ENCODE data around the gene SPCS1. TPM values are rescaled to one million over a fixed set of nuclear protein-coding genes. Genes with fewer than 3 reads are reported as not detected.

The SPCS1 gene
- total RNA-seq = 100 to 1,000 TPM in 3 of 7 donors, 10 to 100 TPM in 4; 56.5 to 154 (median 80.3) TPM
- 100 to 1,000 TPM in 2 of 3 donors, 10 to 100 TPM in 1; 92.4 to 125 (median 122) TPM for polyA plus RNA-seq
- long read RNA-seq, donor 1, full-length matches to known transcripts = 75 of 87 reads
- long read RNA-seq, donor 1, partial matches to known transcripts = 12 of 87 reads
- long read RNA-seq, donor 1, other reads (novel, unspliced or antisense) = 0 of 87 reads
- long read RNA-seq, donor 2, full-length matches to known transcripts = 80 of 80 reads
- long read RNA-seq, donor 2, partial matches to known transcripts = 0 of 80 reads
- long read RNA-seq, donor 2, other reads (novel, unspliced or antisense) = 0 of 80 reads

DNA sequence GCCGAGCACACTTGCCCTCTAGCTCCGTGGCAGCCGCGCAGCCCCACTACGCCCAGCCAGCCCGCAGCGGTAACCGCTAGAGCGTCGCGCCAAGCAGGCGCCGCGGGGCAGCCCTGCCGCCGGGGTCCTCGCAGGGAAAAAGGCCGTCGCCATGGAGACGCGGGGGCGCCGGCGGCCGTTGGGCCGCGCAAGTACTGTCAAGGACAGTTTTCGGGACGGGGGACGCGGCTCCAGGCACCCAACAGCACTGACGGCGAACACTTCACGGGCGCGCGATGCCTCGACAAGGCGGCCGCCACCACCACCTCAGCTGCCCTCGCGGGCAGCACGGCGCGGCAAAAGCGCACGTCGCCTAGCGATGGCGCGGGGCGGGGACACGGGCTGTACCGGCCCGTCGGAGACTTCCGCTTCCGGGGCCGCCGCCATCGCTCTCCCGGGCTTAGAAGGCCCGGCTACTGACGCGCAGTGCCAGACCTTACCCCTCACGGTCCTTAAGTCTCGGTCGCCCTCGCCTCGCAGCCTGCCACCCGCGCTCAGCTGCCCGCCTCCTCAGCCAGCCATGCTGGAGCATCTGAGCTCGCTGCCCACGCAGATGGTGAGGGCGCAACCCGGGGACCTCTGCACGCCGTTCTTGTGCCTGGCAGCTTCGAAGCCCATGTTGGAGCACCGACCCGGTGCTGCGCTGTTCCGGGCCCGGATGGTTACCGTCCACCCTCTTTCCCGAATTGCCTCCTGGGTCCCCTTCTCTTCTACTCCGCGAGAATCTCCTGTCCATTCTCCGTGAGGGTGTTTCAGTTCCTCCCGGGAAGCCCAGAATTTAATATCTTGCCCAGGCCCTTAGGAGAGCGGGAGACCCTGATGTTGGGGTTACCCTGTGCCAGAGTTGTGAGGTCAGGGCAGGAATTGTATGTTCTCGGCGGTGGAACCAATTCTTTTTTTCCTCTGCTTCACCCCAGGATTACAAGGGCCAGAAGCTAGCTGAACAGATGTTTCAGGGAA lies at the start of gene SPCS1, which contains the start of gene GLT8D1:
Gene SPCS1 (plus strand): TSS at position 419 of the 999 bp plus-strand sequence. CDS start 141 bp downstream, at position 560.
Gene GLT8D1 (minus strand): TSS at position 104 of the 999 bp plus-strand sequence. CDS start 5,331 bp downstream, outside the sequence.
- DNase-seq = peak; percentile 98
- 0% methylated on average over 64 to 94 of the region's 94 CpGs for WGBS, 5 donors
- Histone ChIP-seq H3K27ac (peak within 1 kb of the TSS; percentile 84 to 96 (median 94)), H3K4me1 (peaks cover 30 to 86% (median 39%) of the 10 kb centered on the region in 6 donors), H3K27me3 (replicated peaks in 1 of 7) (no peaks in the 10 kb centered on the region), H3K9me3 (no peaks in the 10 kb centered on the region), H3K4me3 (peak within 1 kb of the TSS; percentile 92 to 100 (median 100)), H3K36me3 (peaks cover 0 to 32% (median 13%) of the 10 kb centered on the region in 6 donors)
- intact Hi-C loops (cut with DNase I; ENCODE audit: low total_unique reads) = no loop called here
- TF ChIP-seq POLR2AphosphoS5 (IDR thresholded peaks at IDR 0.05) (peak; percentile 88 to 94 (median 91)), POLR2A (IDR thresholded peaks at IDR 0.05) (peak in 2 of 3 donors; percentile 41 to 53)
- TF ChIP-seq, protein P1, sequence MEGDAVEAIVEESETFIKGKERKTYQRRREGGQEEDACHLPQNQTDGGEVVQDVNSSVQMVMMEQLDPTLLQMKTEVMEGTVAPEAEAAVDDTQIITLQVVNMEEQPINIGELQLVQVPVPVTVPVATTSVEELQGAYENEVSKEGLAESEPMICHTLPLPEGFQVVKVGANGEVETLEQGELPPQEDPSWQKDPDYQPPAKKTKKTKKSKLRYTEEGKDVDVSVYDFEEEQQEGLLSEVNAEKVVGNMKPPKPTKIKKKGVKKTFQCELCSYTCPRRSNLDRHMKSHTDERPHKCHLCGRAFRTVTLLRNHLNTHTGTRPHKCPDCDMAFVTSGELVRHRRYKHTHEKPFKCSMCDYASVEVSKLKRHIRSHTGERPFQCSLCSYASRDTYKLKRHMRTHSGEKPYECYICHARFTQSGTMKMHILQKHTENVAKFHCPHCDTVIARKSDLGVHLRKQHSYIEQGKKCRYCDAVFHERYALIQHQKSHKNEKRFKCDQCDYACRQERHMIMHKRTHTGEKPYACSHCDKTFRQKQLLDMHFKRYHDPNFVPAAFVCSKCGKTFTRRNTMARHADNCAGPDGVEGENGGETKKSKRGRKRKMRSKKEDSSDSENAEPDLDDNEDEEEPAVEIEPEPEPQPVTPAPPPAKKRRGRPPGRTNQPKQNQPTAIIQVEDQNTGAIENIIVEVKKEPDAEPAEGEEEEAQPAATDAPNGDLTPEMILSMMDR (IDR thresholded peaks at IDR 0.05 in 8 of 11, conservative IDR thresholded peaks at IDR 0.05 in 3 of 11) = peak in 3 of 11 experiments; percentile 19 to 30 (median 21)

GRCh38 chr3:52660046-52660445 lies 45.9 kb upstream of the SPCS1 start:
- DNase-seq = no peak
- TF ChIP-seq POLR2A (IDR thresholded peaks at IDR 0.05) = no peak
- TF ChIP-seq, protein P1 (IDR thresholded peaks at IDR 0.05 in 8 of 11, conservative IDR thresholded peaks at IDR 0.05 in 3 of 11) = no peak
- TF ChIP-seq POLR2AphosphoS5 (IDR thresholded peaks at IDR 0.05) = no peak
- H3K4me3 ChIP-seq = no peak overlapping the region
- H3K36me3 ChIP-seq = peaks cover 3 to 100% (median 84%) of the 10 kb centered on the region in 6 donors
- H3K9me3 ChIP-seq = no peaks in the 10 kb centered on the region
- intact Hi-C loops (cut with DNase I; ENCODE audit: low total_unique reads) = no loop called here
- no peaks in the 10 kb centered on the region for H3K27me3 ChIP-seq (replicated peaks in 1 of 7)
- no peaks in the 10 kb centered on the region for H3K4me1 ChIP-seq
- no peak overlapping the region for H3K27ac ChIP-seq
- 60 to 94% (median 90%) methylated on average over 3 of the region's 3 CpGs for WGBS, 5 donors

DNA sequence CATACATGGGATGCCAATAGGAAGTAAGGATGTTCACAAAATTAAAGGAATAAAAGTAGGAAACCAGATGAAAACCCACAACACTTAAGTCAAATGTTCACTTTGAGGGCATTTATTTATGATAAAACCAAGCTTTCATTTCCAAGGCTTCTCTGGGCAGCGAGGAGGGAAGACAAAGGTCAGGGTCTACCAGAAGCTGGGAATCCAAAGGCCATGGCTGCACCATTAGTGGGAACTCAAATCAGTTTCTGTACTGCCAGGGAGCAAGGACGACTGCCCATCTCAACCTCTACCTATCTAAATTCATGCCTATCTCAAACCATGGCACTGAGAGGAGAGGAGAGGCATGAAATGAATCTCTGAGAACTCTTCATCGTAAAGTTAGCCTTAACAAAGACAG lies 42.8 kb upstream of the SPCS1 start:
- no peak for TF ChIP-seq POLR2AphosphoS5 (IDR thresholded peaks at IDR 0.05)
- TF ChIP-seq, protein P1 (IDR thresholded peaks at IDR 0.05 in 8 of 11, conservative IDR thresholded peaks at IDR 0.05 in 3 of 11) = no peak
- TF ChIP-seq POLR2A (IDR thresholded peaks at IDR 0.05) = no peak
- Histone ChIP-seq H3K4me1 (no peaks in the 10 kb centered on the region), H3K36me3 (peaks cover 0 to 100% (median 80%) of the 10 kb centered on the region in 6 donors), H3K4me3 (no peak overlapping the region), H3K27ac (peak overlapping the region in 1 of 8 donors; percentile 16), H3K27me3 (replicated peaks in 1 of 7) (no peaks in the 10 kb centered on the region), H3K9me3 (no peaks in the 10 kb centered on the region)
- WGBS, 5 donors = 58 to 93% (median 80%) methylated on average over 3 of the region's 3 CpGs
- DNase-seq = no peak
- intact Hi-C loops (cut with DNase I; ENCODE audit: low total_unique reads) = no loop called here

All from spleen (tissue), 13 donors.